ENCODE data around the gene KCNK17.

Gene KCNK17, protein sequence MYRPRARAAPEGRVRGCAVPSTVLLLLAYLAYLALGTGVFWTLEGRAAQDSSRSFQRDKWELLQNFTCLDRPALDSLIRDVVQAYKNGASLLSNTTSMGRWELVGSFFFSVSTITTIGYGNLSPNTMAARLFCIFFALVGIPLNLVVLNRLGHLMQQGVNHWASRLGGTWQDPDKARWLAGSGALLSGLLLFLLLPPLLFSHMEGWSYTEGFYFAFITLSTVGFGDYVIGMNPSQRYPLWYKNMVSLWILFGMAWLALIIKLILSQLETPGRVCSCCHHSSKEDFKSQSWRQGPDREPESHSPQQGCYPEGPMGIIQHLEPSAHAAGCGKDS

GRCh38 chr6:39314273-39314795 is at the start of gene KCNK17:
TSS of gene KCNK17 (minus strand) at chr6:39314419. CDS start at chr6:39314320, 99 bp downstream.
- H3K27ac ChIP-seq = no peak within 1 kb of the TSS
- DNase-seq (ENCODE audit: low read depth, low spot score) = no peak

GRCh38 chr6:39363280-39363679 is 49.1 kb upstream of the KCNK17 start:
- no peak overlapping the region for H3K27ac ChIP-seq
- no peak for DNase-seq (ENCODE audit: low read depth, low spot score)

DNA sequence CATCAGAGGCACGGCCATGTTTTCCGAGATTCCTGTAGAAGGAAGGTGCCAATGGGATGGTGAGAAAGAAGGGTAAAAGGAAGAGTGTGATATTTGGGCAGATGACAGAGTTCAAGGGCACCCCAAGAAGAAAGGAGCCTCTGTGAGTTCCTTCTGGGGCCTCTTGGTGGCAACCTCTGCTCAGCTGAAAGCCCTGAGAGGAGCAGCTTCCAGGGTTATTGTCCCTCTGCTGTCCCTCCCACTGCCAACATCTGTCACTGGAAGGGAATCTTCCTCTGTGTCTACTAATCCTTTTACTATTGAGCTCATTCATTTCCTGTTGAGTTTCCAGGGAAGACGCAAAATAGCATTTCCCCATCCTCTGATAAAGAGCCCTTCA is 48.3 kb upstream of the KCNK17 start:
- DNase-seq (ENCODE audit: low read depth, low spot score) = no peak
- H3K27ac ChIP-seq = no peak overlapping the region

GRCh38 chr6:39361657-39362486 is 47.7 kb upstream of the KCNK17 start:
- H3K27ac ChIP-seq = no peak overlapping the region
- DNase-seq (ENCODE audit: low read depth, low spot score) = no peak

DNA sequence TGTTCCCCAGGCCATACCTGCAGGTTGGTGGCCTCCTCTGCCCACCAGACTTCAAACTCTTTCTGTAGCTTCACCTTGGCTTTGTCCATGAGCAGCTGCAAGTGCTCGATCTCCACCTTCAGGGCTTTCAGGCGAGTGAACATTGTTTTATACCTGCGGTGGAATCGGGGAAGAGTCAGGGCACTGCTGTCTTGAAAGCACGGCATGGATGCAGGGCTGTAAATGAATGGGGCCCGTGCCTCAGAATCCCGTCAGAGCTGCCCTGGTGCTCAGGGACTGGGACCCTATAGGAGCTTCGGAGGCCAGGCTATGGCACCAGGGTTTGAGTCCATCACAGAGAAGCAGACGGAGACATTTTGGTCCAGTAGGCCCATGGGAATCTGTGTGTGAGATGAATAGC is 46.2 kb upstream of the KCNK17 start:
- H3K27ac ChIP-seq = no peak overlapping the region
- DNase-seq (ENCODE audit: low read depth, low spot score) = no peak

GRCh38 chr6:39357998-39358686 is 43.9 kb upstream of the KCNK17 start:
- DNase-seq (ENCODE audit: low read depth, low spot score) = no peak
- no peak overlapping the region for H3K27ac ChIP-seq

- H3K27ac ChIP-seq = no peak overlapping the region
- DNase-seq (ENCODE audit: low read depth, low spot score) = no peak
These were observed 39.6 kb upstream of the KCNK17 start for GRCh38 chr6:39353698-39354315.

DNA sequence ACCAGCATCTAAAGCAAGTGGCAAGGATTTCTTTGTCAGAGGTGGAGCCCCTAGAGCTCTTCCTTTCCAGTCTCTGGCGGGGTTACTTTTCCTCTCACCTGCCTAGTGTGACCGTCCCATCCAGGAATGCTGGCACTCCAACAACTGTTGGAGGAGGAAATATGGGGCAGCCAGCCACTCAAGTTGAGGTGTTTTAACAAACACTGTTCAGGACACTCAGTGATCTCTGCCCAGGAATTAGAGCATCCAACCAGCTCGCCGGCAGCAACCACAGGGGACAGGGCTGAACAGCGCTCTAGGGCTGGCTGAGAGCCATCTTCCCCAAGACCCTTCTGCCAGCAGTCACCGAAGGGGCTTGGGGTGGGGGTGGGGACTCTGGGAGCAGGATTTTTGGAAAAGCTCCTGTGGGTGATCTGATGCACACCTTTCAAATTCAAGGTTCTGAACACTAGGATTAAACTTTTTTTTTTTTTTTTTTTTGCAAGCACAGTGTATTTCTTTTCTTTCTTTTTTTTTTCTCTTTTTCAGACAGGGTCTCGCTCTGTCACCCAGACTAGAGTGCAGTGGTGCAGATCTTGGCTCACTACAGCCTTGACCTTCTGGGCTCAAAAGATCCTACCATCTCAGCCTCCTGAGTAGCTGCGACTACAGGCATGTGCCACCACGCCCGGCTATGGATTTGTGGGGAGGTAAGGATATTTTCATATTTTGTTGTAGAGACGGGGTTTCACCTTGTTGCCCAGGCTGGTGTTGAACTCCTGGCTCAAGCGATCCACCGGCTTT is 36.7 kb upstream of the KCNK17 start:
- no peak for DNase-seq (ENCODE audit: low read depth, low spot score)
- H3K27ac ChIP-seq = no peak overlapping the region

DNA sequence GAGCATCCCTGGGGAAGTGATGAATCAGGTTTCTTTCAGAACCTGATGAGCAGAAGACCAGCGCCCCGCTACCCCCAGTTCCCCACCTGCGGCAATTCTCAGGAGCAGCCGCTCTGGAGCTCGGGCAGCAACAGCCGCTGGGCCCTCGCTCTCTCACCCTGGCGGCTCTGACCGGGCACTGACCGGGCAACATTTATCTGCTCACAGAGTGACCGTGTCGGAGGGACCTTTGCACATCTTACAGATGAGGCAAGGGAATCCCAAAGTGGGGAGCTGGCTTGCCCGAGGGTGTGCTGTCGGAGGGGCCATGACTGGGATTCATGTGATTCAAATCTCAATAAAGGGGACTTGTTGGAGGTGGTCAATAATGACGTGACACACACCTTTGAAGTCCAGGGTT is 34.5 kb upstream of the KCNK17 start:
- H3K27ac ChIP-seq = no peak overlapping the region
- no peak for DNase-seq (ENCODE audit: low read depth, low spot score)

- DNase-seq (ENCODE audit: low read depth, low spot score) = no peak
- no peak overlapping the region for H3K27ac ChIP-seq
These were observed 33.8 kb upstream of the KCNK17 start for GRCh38 chr6:39347906-39348585.

DNA sequence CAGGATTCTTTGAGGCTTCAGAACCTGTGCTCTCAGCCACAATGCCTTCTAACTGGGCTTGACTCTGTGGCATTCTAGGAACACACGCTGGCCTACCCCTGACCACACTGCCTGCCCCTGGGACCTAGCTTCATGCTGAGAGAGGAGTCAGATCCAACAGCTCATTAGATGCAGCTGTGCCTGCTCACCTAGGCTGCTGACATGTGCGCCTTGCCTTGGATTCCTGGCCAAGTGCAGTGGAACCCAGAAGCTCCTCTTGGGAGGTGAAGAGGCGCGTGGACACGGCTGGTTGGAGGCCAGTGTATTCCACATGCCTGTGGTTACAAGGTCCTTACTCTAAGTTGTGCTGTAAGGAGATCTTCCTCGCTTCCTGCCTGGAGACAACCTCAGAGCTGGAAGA is 33.0 kb upstream of the KCNK17 start:
- no peak overlapping the region for H3K27ac ChIP-seq
- DNase-seq (ENCODE audit: low read depth, low spot score) = no peak

DNA sequence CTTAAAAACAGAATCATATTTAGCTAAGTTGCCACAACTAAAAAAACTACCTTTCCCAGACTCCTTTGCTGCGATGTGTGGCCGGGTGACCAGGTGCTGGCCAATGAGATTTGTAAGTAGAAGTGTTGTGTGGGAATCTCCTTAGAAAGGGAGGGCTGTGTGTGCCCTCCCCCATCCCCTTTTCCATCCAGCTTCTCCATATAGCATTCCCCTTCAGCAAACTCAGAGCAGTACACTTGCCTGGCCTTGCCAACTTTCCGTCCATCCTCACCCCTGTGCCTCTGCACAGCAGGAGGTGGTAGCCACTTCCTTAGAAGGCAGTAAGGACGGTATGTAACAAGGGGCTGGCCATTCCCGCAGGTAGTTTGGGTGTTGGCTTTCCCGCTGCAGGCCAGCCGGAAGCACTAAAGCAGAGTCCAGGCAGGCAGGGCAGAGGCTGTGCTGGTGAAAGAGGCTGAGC is 30.6 kb upstream of the KCNK17 start:
- no peak for DNase-seq (ENCODE audit: low read depth, low spot score)
- no peak overlapping the region for H3K27ac ChIP-seq

DNA sequence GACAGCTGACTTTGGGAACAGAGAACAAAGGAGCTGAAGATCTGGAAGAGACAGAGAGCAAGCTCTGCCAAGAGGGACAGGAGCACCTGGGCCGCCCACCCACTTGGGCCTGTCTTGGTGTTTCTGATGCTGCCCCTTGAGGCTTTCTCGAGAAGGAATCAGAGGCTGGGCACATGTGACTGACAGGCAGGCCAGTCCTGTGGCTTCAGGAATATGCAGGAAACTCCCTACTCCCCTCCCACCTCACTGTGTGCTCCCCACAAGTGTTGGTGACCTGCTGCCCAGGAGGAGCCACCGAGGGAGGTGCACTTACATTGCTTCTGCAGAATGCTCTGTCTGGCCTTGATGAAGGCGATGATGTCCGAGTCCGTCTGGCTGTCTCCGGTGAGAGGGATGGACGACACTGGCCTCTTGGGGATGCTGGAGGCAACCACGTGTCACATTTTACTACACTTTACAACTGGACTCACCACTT is 29.2 kb upstream of the KCNK17 start:
- H3K27ac ChIP-seq = no peak overlapping the region
- no peak for DNase-seq (ENCODE audit: low read depth, low spot score)

DNA sequence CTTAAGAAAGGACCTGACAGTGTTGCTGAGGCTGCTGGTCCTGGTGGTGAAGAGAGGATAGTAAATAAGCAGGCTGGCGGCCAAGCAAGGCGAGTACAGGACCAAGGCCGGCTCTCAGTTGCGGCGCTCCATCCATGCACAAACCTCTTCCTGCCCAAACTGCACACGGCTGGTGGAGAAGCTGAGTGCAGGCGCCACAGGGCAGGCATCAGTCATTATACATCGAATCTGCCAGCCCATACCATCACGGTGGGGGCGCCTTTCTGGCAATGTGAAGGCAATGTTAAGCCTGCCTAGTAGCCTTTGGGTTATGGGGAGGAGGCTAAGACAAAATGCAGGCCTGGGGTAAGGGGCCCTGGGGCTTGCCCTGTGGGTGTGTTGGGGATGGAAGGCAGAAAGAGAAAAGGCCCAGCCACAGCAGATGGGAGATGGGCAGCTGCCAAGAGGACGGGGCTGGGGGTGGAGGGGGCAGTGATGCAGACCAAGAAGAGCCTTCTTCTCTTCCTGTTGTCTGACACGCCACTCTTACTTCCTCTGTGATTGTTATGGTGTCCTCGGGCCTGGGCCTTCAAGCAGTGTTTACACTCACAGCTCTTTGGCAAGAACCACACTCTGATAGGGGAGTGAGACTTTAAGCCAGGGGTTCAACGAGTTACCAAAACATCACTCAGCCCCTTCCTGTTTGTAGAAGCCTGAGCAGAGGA is 28.6 kb upstream of the KCNK17 start:
- DNase-seq (ENCODE audit: low read depth, low spot score) = no peak
- H3K27ac ChIP-seq = no peak overlapping the region

- DNase-seq (ENCODE audit: low read depth, low spot score) = no peak
These were observed 27.7 kb upstream of the KCNK17 start for GRCh38 chr6:39341937-39342336.

GRCh38 chr6:39341352-39341751 is 27.1 kb upstream of the KCNK17 start:
- DNase-seq (ENCODE audit: low read depth, low spot score) = no peak
- no peak overlapping the region for H3K27ac ChIP-seq

More at GRCh38 chr6:39341937-39342336, 27.7 kb upstream of the KCNK17 start:
- H3K27ac ChIP-seq = no peak overlapping the region

DNA sequence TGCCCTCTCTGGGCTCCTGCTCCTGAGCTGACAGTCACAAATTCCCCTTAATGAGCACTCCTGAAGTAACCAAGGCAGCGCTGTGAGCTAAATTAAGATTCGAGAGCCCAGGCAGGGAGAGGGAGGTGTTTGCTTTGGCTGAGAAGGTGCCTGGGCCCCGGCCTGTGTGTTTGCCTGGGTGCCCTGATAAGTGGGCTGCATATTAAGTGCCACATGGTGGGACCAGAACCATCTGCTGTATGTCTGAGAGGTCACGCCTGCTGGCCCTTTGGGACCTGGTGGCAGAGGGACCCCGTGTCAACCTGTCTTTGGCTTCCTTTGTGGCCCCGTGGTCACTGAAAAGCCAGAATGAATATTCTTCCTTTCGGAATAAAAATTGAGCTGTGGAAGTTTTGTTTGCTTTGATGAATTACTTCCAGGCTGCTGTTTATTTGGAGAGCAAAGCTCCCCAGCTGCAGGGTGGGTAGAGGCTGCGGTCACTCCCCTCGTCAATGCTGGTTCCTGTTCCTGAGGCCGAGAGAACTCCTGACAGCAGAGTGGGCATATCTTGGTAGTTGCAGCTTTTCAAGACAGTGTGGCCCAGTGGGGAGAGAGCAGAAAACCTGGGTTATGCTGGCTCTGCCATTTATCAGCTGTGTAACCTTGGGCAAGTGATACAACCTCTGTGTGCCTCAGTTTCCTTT is 25.8 kb upstream of the KCNK17 start:
- no peak overlapping the region for H3K27ac ChIP-seq
- no peak for DNase-seq (ENCODE audit: low read depth, low spot score)

Data from epithelial cell of prostate (primary cell).